Stimulated activated CD8-positive, alpha-beta memory T cell treated with anti-CD3 and anti-CD28 coated beads, Interleukin-7, amount 100 ng/mL, for 24 hours (primary cell): ENCODE data around the gene ACO2.

ENCODE experiments used
- DNase-seq: peaks from one replicate; pipeline ENCODE4 v3.0.0-alpha.2; 2020; ENCODE audit warnings: low read depth

ACO2 gene

GRCh38 chr22:41523464-41524221 lies 54.7 kb downstream of the ACO2 start:
- no peak for DNase-seq

GRCh38 chr22:41524251-41524661 lies 55.3 kb downstream of the ACO2 start:
- DNase-seq: no peak

DNA sequence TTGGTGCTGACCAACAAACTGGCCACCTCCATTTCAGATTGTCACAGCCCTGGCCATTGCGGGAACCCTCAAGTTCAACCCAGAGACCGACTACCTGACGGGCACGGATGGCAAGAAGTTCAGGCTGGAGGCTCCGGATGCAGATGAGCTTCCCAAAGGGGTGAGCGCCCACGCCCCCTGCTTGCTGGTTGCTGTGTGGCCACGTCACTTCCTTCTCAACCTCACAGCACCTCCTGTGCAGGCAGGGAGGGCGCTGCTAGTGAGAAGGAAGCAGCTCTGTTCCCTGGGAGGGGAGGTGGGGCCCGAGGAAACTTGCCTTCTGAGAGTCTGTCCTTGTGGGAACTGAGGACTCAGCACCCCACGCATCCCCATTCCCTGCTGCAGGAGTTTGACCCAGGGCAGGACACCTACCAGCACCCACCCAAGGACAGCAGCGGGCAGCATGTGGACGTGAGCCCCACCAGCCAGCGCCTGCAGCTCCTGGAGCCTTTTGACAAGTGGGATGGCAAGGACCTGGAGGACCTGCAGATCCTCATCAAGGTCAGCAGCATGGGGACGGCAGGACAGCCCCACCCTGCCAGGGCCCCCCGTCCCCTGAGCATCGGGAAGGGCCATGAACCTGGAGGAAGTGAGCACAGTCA lies 56.0 kb downstream of the ACO2 start:
- peak; percentile 43 for DNase-seq

DNA sequence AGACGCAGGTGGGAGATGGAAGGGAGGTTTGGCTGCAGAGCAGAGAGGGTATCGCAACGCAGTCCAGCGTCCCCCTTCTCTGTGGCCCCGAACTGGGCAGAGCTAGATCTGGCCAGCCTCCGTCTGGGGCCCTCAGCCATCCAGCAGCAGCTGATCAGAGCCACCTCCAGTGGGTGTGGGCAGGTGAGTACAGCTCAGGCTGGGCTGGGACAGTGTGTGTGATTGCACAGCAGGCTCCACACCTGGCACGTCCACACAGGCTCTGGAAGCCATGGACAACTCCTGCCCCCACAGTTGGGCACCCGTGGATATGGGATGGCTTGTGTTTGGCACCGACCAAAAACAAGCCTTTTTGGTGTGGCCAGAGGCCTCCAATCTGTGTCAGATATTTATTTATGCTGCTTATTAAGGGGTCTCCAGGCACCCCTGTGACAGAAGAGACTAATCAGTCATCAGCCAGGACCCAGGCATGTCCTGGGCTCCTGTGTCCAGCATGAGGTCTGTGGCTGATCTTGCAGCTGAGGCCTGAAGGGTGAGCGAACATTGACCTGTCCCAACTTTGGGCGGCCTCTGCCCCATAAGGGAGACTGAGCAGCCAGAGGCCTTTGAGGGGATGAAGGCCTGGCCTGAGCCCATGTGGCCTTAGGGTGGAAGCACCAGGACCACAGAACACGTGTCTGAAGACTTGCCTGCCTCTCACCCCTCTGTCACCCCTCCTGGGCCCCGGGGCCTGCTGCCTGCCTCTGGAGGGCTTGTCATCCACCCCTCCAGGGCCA lies 56.7 kb downstream of the ACO2 start:
- DNase-seq: no peak

- no peak for DNase-seq
Measured at GRCh38 chr22:41526226-41526829, 57.4 kb downstream of the ACO2 start.

DNA sequence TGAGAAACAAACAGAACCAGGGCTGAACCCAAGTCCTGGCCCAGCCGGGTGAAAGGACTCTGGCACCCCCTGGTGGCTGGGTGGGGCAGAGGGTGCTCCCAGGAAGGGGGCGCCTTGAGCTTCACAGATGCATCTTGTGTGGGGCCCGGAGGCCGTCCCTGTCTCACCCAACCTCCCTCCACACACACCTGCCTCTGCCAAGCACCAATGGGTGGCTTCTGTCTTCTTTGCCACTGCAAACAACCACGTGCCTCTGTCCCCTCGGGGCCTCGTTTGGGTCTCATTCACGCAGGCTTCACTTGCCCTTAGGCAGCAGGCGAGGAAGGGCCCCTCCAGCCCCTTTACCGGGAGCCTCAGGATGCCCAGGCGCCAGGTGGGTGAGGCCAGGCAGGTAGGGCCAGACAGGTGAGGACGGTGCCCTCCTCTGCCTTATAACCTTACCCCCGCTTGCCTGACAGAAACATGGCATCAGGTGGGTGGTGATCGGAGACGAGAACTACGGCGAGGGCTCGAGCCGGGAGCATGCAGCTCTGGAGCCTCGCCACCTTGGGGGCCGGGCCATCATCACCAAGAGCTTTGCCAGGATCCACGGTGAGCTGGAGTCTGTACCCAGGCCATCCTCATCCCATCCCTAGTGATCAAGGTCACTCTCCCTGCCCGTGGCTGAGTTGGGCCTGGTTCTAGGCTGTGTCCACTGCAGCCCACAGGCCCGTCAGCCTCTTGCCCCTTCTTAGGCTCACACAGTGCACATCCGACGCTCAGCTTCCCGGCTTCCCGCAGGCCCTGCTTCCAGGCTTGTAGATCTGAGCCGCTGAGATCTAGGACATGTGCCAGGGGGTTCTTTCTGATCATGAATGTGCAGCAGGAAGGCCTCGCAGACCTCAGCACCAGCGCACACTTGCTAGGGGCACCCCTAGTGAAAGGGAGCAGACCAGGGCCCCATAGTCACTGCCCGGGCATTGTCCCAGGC lies 58.2 kb downstream of the ACO2 start:
- peak; percentile 50 for DNase-seq

GRCh38 chr22:41528132-41528766 lies 59.3 kb downstream of the ACO2 start:
- no peak for DNase-seq

- no peak for DNase-seq
Measured at GRCh38 chr22:41528938-41529561, 60.1 kb downstream of the ACO2 start.

- DNase-seq: no peak
Measured at GRCh38 chr22:41530890-41531714, 62.2 kb downstream of the ACO2 start.

GRCh38 chr22:41531715-41532477 lies 63.0 kb downstream of the ACO2 start:
- DNase-seq: no peak

GRCh38 chr22:41532908-41533825 lies 64.2 kb downstream of the ACO2 start:
- DNase-seq: peak; percentile 49

DNA sequence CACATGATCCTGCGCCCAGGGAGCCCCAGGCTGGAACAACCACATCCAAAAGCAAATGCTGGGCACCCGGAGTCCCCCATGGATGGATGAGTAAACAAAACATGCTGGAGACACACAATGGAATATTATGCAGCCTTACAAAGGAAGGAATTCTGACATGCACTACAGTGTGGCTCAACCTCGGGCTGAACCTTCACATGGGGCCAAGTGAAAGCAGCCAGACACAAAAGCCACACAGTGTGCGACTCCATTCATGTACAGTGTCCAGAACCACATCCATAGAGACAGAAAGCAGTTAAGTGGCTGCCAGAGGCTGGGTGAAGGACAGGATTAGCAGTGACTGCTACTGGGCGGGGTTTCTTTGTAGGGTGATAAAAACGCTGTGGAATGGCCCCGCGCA lies 65.3 kb downstream of the ACO2 start:
- DNase-seq: no peak

- DNase-seq: no peak
Measured at GRCh38 chr22:41535244-41535643, 66.3 kb downstream of the ACO2 start.

- DNase-seq: no peak
Measured at GRCh38 chr22:41537203-41537602, 68.3 kb downstream of the ACO2 start.

- DNase-seq: no peak
Measured at GRCh38 chr22:41538583-41538982, 69.7 kb downstream of the ACO2 start.

GRCh38 chr22:41539146-41540005 lies 70.5 kb downstream of the ACO2 start:
- DNase-seq: no peak

DNA sequence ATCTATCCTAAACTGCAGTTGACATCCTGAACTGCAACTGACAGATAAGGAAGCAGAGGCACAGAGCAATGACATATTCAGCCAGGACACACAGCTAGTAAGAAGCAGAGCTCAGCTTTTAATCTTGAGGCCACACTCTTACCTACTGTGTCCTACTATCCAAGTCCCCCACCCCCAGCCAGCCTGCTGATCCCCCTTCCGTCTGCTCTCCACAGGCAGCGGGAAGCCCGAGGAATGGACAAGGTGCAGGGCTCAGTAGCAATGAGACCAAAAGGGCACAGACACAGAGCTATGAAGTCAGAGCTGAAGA lies 71.0 kb downstream of the ACO2 start:
- DNase-seq: no peak
